ENCODE results near the gene TLK2.
"Not testable (repeated sequence)": the region's sequence is repeated elsewhere in the genome, so short reads cannot be mapped to it uniquely, and the experiment has no call there.

- TF ChIP-seq CTCF (IDR thresholded peaks at IDR 0.05); POLR2AphosphoS5 (IDR thresholded peaks at IDR 0.05; ENCODE audit: low read depth, low read length); REST (IDR thresholded peaks at IDR 0.05; ENCODE audit: insufficient read depth in 1 of 2, low read depth in 2 of 2, low read length in 1 of 2); SIN3A (IDR thresholded peaks at IDR 0.05; ENCODE audit: borderline replicate concordance, insufficient read depth, low read depth, low read length): not testable (repeated sequence)
These were observed 26.2 kb downstream of the TLK2 start for GRCh38 chr17:62504857-62505256.

All from Panc1 (cell line).